ENCODE data around the gene SLAIN2.

- TF ChIP-seq EZH2 (IDR thresholded peaks at IDR 0.05; ENCODE audit: low read length, unreplicated experiment) (no peak), CTCF (conservative IDR thresholded peaks at IDR 0.05; ENCODE audit: low read depth, low read length) (no peak)
Observed at GRCh38 chr4:48475770-48476169, 134.4 kb downstream of the SLAIN2 start.
